Uterus (tissue), 2 donors: ENCODE results near the gene SHC1.

Source experiments
- CTCF ChIP-seq, 4 experiments: fragments of 200-600 bp in 2 of 4; fragments of 450-650 bp in 2 of 4; sonication (generic) in 2 of 4; IDR thresholded peaks; one replicate each; pipeline ENCODE4 v1.5.1; 2016 to 2019; ENCODE audit warnings: antibody characterized with exemption in 4 of 4, mild to moderate bottlenecking in 2 of 4, moderate library complexity in 1 of 4
- POLR2A ChIP-seq, 2 donors: fragments of 450-650 bp; IDR thresholded peaks; one replicate each; pipeline ENCODE4 v1.6.1; 2016; ENCODE audit warnings: antibody characterized with exemption in 2 of 2, mild to moderate bottlenecking in 1 of 2, moderate library complexity in 1 of 2

- TF ChIP-seq CTCF (IDR thresholded peaks at IDR 0.05) (no peak), POLR2A (IDR thresholded peaks at IDR 0.05) (no peak)
Observed at GRCh38 chr1:155014709-155015508, 44.4 kb upstream of the SHC1 start.
